Testis (tissue), 2 donors: ENCODE data around the gene SLC41A3.

ENCODE experiments used
- CTCF ChIP-seq, 3 experiments: fragments of 450-650 bp in 2 of 3; fragments of 200-600 bp in 1 of 3; sonication (generic) in 1 of 3; IDR thresholded peaks; one replicate each; pipeline ENCODE4 v1.5.1; 2016 to 2019; ENCODE audit warnings: antibody characterized with exemption in 3 of 3, mild to moderate bottlenecking in 2 of 3, moderate library complexity in 1 of 3
- POLR2A ChIP-seq: fragments of 450-650 bp; IDR thresholded peaks from one replicate; pipeline ENCODE4 v1.6.1; 2017; ENCODE audit warnings: antibody characterized with exemption, mild to moderate bottlenecking, moderate library complexity

- TF ChIP-seq POLR2A (no peak), CTCF (IDR thresholded peaks at IDR 0.05) (no peak)
Observed at GRCh38 chr3:126009181-126009580, 74.7 kb downstream of the SLC41A3 start.
